ENCODE data around the gene DEDD. TPM values are rescaled to one million over a fixed set of nuclear protein-coding genes. Genes with fewer than 3 reads are reported as not detected.

The DEDD gene
- total RNA-seq (2021) (39.2 to 43.3 TPM (median 40.0 TPM) in 3 replicates), Bru-seq, nascent RNA (percentile 80 among the genes with signal in this experiment)
- long read RNA-seq, experiment 1, transcript DEDD-202 (6 exons, 2,345 nt): major isoform, 116 of 198 reads
- long read RNA-seq, experiment 1, transcript DEDD-212 (5 exons, 2,329 nt): minor isoform, 7 of 198 reads
- long read RNA-seq, experiment 1, transcript DEDD-203 (6 exons, 2,300 nt): minor isoform, 23 of 198 reads
- long read RNA-seq, experiment 1, partial matches to known transcripts: 11 of 198 reads
- long read RNA-seq, experiment 1, other reads (novel, unspliced or antisense): 40 of 198 reads
- long read RNA-seq, experiment 2, transcript DEDD-202 (6 exons, 2,345 nt): major isoform, 12 of 40 reads
- long read RNA-seq, experiment 2, partial matches to known transcripts: 9 of 40 reads
- long read RNA-seq, experiment 2, other reads (novel, unspliced or antisense): 16 of 40 reads
- long read RNA-seq, experiment 3, transcript DEDD-202 (6 exons, 2,345 nt): major isoform, 9 of 25 reads
- long read RNA-seq, experiment 3, partial matches to known transcripts: 3 of 25 reads
- long read RNA-seq, experiment 3, other reads (novel, unspliced or antisense): 10 of 25 reads

- H3K36me3 Mint-ChIP-seq: peaks cover 23% of the 10 kb centered on the region
- peak; percentile 90 for DNase-seq (ENCODE audit: low spot score)
- peak within 1 kb of the TSS; percentile 88 for H3K27ac Mint-ChIP-seq
- no peaks in the 10 kb centered on the region for H3K9me3 Mint-ChIP-seq
- POLR2A ChIA-PET: interaction anchor here (0.6 to 2.4 kb wide), 16 partner anchors 11 to 1119 kb away, joined by 3 to 12 read pairs (median 5); partner anchors contain the start of genes F11R, ITLN2, KLHDC9 and NDUFS2
- CTCF ChIA-PET: interaction anchor here (0.5 to 4.8 kb wide), 11 partner anchors 9 to 451 kb away, joined by 3 to 18 read pairs (median 4); partner anchors contain the start of genes ITLN2, KLHDC9, NIT1 and PFDN2
- H3K27me3 Mint-ChIP-seq (ENCODE audit: low read depth): no peaks in the 10 kb centered on the region
- no peak within 1 kb of the TSS for H3K4me3 Mint-ChIP-seq
- H3K4me1 Mint-ChIP-seq: peaks cover 27% of the 10 kb centered on the region
- peak; percentile 83 for ATAC-seq
- TF ChIP-seq CREM (CRISPR knock-in tag; IDR thresholded peaks at IDR 0.05) (no peak), CBFB (CRISPR knock-in tag; IDR thresholded peaks at IDR 0.05; ENCODE audit: low read depth) (peak; percentile 64; the same call in 1 of the 2 replicates), CREB1 (CRISPR knock-in tag; IDR thresholded peaks at IDR 0.05) (no peak), PREB (CRISPR knock-in tag; IDR thresholded peaks at IDR 0.05; ENCODE audit: borderline replicate concordance) (no peak), ZNF281 (CRISPR knock-in tag; IDR thresholded peaks at IDR 0.05) (no peak; the same call in 1 of the 2 replicates), TCF7 (CRISPR knock-in tag; IDR thresholded peaks at IDR 0.05; ENCODE audit: low read depth) (no peak), STAT6 (CRISPR knock-in tag; conservative IDR thresholded peaks at IDR 0.05; ENCODE audit: low read depth) (no peak), ZNF317 (CRISPR knock-in tag; IDR thresholded peaks at IDR 0.05; ENCODE audit: borderline replicate concordance, low read depth) (no peak), IRF1 (CRISPR knock-in tag; IDR thresholded peaks at IDR 0.05) (no peak), ZNF263 (CRISPR knock-in tag; IDR thresholded peaks at IDR 0.05; ENCODE audit: low read depth) (no peak), ETV6 (CRISPR knock-in tag; IDR thresholded peaks at IDR 0.05) (no peak; the same call in none of the 2 replicates), NFE2L1 (CRISPR knock-in tag; IDR thresholded peaks at IDR 0.05) (no peak), TP53 (CRISPR knock-in tag; IDR thresholded peaks at IDR 0.05) (no peak), MYBL2 (CRISPR knock-in tag; IDR thresholded peaks at IDR 0.05) (0 out of 2 replicates have a peak, but pooled peaks have one; percentile 2), ZMAT4 (CRISPR knock-in tag; IDR thresholded peaks at IDR 0.05) (no peak), JUN (CRISPR knock-in tag; IDR thresholded peaks at IDR 0.05) (no peak), NFATC4 (CRISPR knock-in tag; IDR thresholded peaks at IDR 0.05) (no peak), EMX1 (CRISPR knock-in tag; IDR thresholded peaks at IDR 0.05) (no peak), NR3C1 (CRISPR knock-in tag; conservative IDR thresholded peaks at IDR 0.05; ENCODE audit: low read depth) (no peak), SMAD3 (CRISPR knock-in tag; IDR thresholded peaks at IDR 0.05; ENCODE audit: borderline replicate concordance) (no peak)
- TF ChIP-seq, protein P1, sequence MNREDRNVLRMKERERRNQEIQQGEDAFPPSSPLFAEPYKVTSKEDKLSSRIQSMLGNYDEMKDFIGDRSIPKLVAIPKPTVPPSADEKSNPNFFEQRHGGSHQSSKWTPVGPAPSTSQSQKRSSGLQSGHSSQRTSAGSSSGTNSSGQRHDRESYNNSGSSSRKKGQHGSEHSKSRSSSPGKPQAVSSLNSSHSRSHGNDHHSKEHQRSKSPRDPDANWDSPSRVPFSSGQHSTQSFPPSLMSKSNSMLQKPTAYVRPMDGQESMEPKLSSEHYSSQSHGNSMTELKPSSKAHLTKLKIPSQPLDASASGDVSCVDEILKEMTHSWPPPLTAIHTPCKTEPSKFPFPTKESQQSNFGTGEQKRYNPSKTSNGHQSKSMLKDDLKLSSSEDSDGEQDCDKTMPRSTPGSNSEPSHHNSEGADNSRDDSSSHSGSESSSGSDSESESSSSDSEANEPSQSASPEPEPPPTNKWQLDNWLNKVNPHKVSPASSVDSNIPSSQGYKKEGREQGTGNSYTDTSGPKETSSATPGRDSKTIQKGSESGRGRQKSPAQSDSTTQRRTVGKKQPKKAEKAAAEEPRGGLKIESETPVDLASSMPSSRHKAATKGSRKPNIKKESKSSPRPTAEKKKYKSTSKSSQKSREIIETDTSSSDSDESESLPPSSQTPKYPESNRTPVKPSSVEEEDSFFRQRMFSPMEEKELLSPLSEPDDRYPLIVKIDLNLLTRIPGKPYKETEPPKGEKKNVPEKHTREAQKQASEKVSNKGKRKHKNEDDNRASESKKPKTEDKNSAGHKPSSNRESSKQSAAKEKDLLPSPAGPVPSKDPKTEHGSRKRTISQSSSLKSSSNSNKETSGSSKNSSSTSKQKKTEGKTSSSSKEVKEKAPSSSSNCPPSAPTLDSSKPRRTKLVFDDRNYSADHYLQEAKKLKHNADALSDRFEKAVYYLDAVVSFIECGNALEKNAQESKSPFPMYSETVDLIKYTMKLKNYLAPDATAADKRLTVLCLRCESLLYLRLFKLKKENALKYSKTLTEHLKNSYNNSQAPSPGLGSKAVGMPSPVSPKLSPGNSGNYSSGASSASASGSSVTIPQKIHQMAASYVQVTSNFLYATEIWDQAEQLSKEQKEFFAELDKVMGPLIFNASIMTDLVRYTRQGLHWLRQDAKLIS (CRISPR knock-in tag; IDR thresholded peaks at IDR 0.05; ENCODE audit: borderline replicate concordance): no peak
Observed at GRCh38 chr1:161132410-161133219, at the start of gene DEDD. Gene DEDD (minus strand): TSS chr1:161132667. CDS start chr1:161124462, 8,205 bp downstream.

All from WTC11 (cell line).